ENCODE results near the gene PTPN7.

PTPN7 gene

DNA sequence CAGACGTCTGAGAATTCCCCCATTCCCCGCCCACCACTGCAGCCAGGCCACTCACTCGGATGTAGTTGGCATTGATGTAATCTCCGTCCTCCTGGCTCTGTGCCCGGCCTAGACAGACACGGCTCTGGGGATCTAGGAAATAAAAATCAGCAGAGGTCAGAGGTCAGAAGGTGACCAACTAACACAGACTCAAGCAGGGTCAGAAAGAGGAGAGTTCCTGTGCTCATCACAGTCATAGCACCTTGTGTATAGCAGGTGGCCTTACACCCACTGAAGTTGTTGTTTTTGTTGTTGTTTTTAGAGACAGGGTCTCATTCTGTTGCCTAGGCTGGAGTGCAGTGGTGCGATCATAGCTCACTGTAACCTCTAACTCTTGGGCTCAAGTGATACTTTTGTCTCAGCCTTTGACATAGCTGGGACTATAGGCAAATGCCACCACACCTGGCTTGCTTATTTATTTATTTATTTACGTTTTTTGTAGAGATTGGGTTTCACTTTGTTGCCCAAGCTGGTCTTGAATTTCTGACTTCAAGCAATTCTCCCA is 4.9 kb downstream of the PTPN7 start:
- Histone ChIP-seq H3K27ac (no peak overlapping the region), H3K27me3 (ENCODE audit: insufficient read depth, low read depth, severe bottlenecking) (no peaks in the 10 kb centered on the region), H3K4me3 (ENCODE audit: low read depth, low read length) (no peak overlapping the region), H3K9me3 (ENCODE audit: severe bottlenecking) (no peaks in the 10 kb centered on the region), H3K36me3 (no peaks in the 10 kb centered on the region)
- no peak for TF ChIP-seq CTCF (IDR thresholded peaks at IDR 0.05; ENCODE audit: low read depth, low read length)
- peak; percentile 28 for DNase-seq

GRCh38 chr1:202154766-202155477 is 5.5 kb downstream of the PTPN7 start:
- Histone ChIP-seq H3K9me3 (ENCODE audit: severe bottlenecking) (no peaks in the 10 kb centered on the region), H3K27ac (peak overlapping the region; percentile 37), H3K36me3 (no peaks in the 10 kb centered on the region), H3K4me3 (ENCODE audit: low read depth, low read length) (no peak overlapping the region), H3K27me3 (ENCODE audit: insufficient read depth, low read depth, severe bottlenecking) (no peaks in the 10 kb centered on the region)
- DNase-seq = peak; percentile 97
- peak; percentile 96 for TF ChIP-seq CTCF (IDR thresholded peaks at IDR 0.05; ENCODE audit: low read depth, low read length)

DNA sequence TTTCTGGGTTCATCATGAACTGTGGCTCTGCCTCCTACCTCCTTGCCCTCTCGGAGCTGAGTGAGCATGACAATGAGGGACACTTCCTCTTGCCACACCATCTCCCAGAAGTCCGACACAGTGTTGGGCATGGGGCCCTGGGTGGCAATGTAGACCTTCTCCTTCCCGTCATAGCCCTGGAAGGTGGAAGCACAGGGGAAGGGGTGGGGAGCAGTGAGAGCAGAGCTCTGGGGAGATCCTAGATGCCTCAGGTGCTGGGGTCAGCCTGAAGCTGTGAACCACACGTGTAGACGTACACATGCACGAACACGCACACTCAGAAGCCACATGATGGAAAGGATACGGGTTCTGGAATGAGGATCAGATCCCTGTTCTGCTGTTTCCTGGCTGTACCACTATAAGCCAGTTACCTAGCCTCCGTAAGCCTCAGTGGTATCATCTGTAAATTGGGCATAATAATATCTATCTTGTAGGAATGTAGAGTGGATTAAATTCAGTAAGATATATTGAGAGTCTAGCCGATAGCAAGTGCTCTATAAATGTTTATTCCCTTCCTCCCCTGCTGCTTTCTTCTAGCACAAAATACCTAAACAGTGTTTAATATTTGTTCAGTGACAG is 6.1 kb downstream of the PTPN7 start:
- no peaks in the 10 kb centered on the region for H3K9me3 ChIP-seq (ENCODE audit: severe bottlenecking)
- no peaks in the 10 kb centered on the region for H3K36me3 ChIP-seq
- no peak overlapping the region for H3K4me3 ChIP-seq (ENCODE audit: low read depth, low read length)
- TF ChIP-seq CTCF (IDR thresholded peaks at IDR 0.05; ENCODE audit: low read depth, low read length) = no peak
- peak; percentile 32 for DNase-seq
- peak overlapping the region; percentile 37 for H3K27ac ChIP-seq
- no peaks in the 10 kb centered on the region for H3K27me3 ChIP-seq (ENCODE audit: insufficient read depth, low read depth, severe bottlenecking)

- TF ChIP-seq CTCF (IDR thresholded peaks at IDR 0.05; ENCODE audit: low read depth, low read length) = no peak
- Histone ChIP-seq H3K9me3 (ENCODE audit: severe bottlenecking) (no peaks in the 10 kb centered on the region), H3K27me3 (ENCODE audit: insufficient read depth, low read depth, severe bottlenecking) (no peaks in the 10 kb centered on the region), H3K27ac (peak overlapping the region; percentile 13), H3K4me3 (ENCODE audit: low read depth, low read length) (no peak overlapping the region), H3K36me3 (no peaks in the 10 kb centered on the region)
- DNase-seq = peak; percentile 80
Observed at GRCh38 chr1:202153284-202153683, 7.1 kb downstream of the PTPN7 start.

- no peaks in the 10 kb centered on the region for H3K36me3 ChIP-seq
Observed at GRCh38 chr1:202152399-202152798, 8.0 kb downstream of the PTPN7 start.

More at GRCh38 chr1:202152399-202152798, 8.0 kb downstream of the PTPN7 start:
- no peaks in the 10 kb centered on the region for H3K9me3 ChIP-seq (ENCODE audit: severe bottlenecking)
- TF ChIP-seq CTCF (IDR thresholded peaks at IDR 0.05; ENCODE audit: low read depth, low read length) = 0 out of 2 replicates have a peak, but pooled peaks have one; percentile 15
- DNase-seq = peak; percentile 39
- no peaks in the 10 kb centered on the region for H3K27me3 ChIP-seq (ENCODE audit: insufficient read depth, low read depth, severe bottlenecking)
- H3K4me3 ChIP-seq (ENCODE audit: low read depth, low read length) = no peak overlapping the region
- no peak overlapping the region for H3K27ac ChIP-seq

Measured in WERI-Rb-1 (cell line).